Right atrium auricular region (tissue), 2 donors: Measurements from ENCODE around the gene PSMB2. TPM values are rescaled to one million over a fixed set of nuclear protein-coding genes. Genes with fewer than 3 reads are reported as not detected.
A peak's percentile ranks its signal among the peaks of the same experiment; 100 is the strongest.

ENCODE experiments used
- DNase-seq: peaks from one replicate; pipeline ENCODE4 v3.0.0-alpha.2; 2019; ENCODE audit warnings: low spot score
- H3K27ac ChIP-seq, 2 donors: fragments of 200-600 bp; sonication (generic); 1 replicate in 1 of 2; 2 replicates in 1 of 2; pipeline ENCODE4 v1.5.1; 2016 to 2019
- H3K27me3 ChIP-seq, 2 donors: fragments of 200-600 bp; sonication (generic); one replicate each; pipeline versions ENCODE4 v1.5.1 to v1.6.0; 2017 to 2019
- H3K36me3 ChIP-seq: fragments of 200-600 bp; sonication (generic); one replicate; pipeline ENCODE4 v1.5.1; 2016
- H3K4me1 ChIP-seq, 2 donors: fragments of 200-600 bp; sonication (generic); one replicate each; pipeline versions ENCODE4 v1.5.1 to v1.6.0; 2017 to 2019
- H3K4me3 ChIP-seq, 2 donors: fragments of 200-600 bp; sonication (generic); 1 replicate in 1 of 2; 2 replicates in 1 of 2; pipeline ENCODE4 v1.5.1; 2017 to 2019; ENCODE audit warnings: mild to moderate bottlenecking in 1 of 2, moderate library complexity in 1 of 2
- H3K9me3 ChIP-seq, 2 donors: fragments of 200-600 bp; sonication (generic); one replicate each; pipeline ENCODE4 v1.5.1; 2019
- CTCF ChIP-seq, 2 donors: fragments of 200-600 bp; sonication (generic); IDR thresholded peaks; one replicate each; pipeline ENCODE4 v1.5.1; 2019; ENCODE audit warnings: antibody characterized with exemption in 2 of 2
- total RNA-seq, 2 donors: library from RNA; depleted of rRNA; stranded (reverse); fragments of >200 nt; gene quantifications; one replicate each; pipeline ENCODE4 v1.1.0, GENCODE V29; 2016

Gene PSMB2
- total RNA-seq, 2 donors from 2014 or later = 30.4 to 31.7 TPM

DNA sequence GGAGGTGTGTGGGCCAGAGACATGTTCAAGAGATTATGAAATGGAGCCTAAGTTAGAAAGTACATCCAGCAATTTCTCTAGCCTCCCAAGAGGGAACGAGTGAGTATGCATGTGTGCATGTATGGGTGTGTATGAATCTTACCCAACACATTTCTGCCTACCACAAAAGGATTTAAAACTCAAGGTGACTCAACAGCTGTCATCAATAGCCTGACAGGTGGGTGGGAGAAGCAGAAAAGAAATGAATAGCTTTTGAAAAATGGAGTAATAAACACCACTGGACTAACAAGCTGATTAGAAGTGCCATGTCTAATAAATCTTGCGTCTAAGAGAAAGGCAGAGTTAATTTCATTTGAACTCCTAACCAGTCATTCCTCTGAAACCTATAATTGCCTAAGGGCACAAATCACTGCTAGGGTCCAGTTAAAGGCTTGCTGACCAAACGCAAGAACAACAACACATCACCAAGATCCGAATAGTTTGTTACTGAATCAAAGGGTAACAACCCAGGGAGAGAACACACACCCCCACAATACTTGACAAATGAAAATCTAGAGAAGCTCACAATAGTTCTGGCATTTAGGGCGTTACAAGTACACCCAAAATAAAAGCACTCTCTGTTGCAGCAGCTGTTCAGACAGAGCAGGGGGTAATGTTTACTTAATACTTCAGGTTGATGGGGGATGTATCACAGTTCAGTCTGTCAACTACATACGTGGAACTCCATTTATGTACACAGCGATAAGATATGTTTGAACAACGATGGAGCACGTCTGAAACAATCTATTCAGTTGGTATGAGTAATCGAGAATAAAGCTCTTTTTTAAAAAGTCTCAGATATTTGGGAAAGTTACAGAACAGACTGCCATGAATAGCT, 85.5 kb downstream of the PSMB2 start:
- no peak for DNase-seq
- peak overlapping the region in 1 of 2 donors; percentile 74 for H3K4me3 ChIP-seq
- peaks cover 0 to 57% of the 10 kb centered on the region in 2 donors for H3K4me1 ChIP-seq
- no peaks in the 10 kb centered on the region for H3K9me3 ChIP-seq
- peaks cover 20% of the 10 kb centered on the region for H3K36me3 ChIP-seq
- no peak for TF ChIP-seq CTCF (IDR thresholded peaks at IDR 0.05)
- no peaks in the 10 kb centered on the region for H3K27me3 ChIP-seq
- H3K27ac ChIP-seq = no peak overlapping the region

GRCh38 chr1:35555212-35555584, 86.1 kb downstream of the PSMB2 start:
- peaks cover 0 to 51% of the 10 kb centered on the region in 2 donors for H3K4me1 ChIP-seq
- no peak for DNase-seq
- H3K27ac ChIP-seq = no peak overlapping the region
- TF ChIP-seq CTCF (IDR thresholded peaks at IDR 0.05) = no peak
- no peak overlapping the region for H3K4me3 ChIP-seq
- no peaks in the 10 kb centered on the region for H3K27me3 ChIP-seq
- no peaks in the 10 kb centered on the region for H3K9me3 ChIP-seq
- peaks cover 20% of the 10 kb centered on the region for H3K36me3 ChIP-seq

GRCh38 chr1:35554266-35555211, 86.8 kb downstream of the PSMB2 start:
- no peak for TF ChIP-seq CTCF (IDR thresholded peaks at IDR 0.05)
- H3K27me3 ChIP-seq = no peaks in the 10 kb centered on the region
- peaks cover 0 to 49% of the 10 kb centered on the region in 2 donors for H3K4me1 ChIP-seq
- peak overlapping the region in 1 of 2 donors; percentile 27 for H3K27ac ChIP-seq
- peaks cover 20% of the 10 kb centered on the region for H3K36me3 ChIP-seq
- no peak overlapping the region for H3K4me3 ChIP-seq
- DNase-seq = no peak
- H3K9me3 ChIP-seq = no peaks in the 10 kb centered on the region

DNA sequence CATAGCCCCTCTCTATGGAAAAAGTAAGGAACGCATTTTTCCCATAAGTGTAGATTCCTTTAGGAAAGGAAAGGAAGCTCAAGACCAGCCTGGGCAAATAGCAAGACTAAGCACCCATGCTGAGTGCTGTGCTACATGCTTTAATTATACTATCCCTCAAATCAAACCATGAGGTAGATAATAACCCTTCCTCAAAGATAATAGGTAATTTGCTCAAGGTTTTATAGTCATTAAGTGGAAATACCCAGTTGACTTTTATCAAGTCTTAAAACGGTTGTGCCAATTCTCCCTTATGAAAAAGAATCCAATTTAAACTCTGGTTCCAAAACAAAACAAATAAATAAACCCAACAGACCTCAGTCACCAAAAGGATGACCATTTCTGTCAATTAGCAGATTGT, 87.5 kb downstream of the PSMB2 start:
- peaks cover 23% of the 10 kb centered on the region for H3K36me3 ChIP-seq
- H3K4me1 ChIP-seq = peaks cover 0 to 42% of the 10 kb centered on the region in 2 donors
- peak overlapping the region in 1 of 2 donors; percentile 27 for H3K27ac ChIP-seq
- DNase-seq = no peak
- H3K4me3 ChIP-seq = no peak overlapping the region
- no peak for TF ChIP-seq CTCF (IDR thresholded peaks at IDR 0.05)
- H3K27me3 ChIP-seq = no peaks in the 10 kb centered on the region
- no peaks in the 10 kb centered on the region for H3K9me3 ChIP-seq

Other genes with a start within 250 kb of the PSMB2 start
- gene KIAA0319L, start 84.1 kb downstream of the PSMB2 start, total RNA-seq = 10 to 100 TPM; 62.5 to 95.0 TPM
- 10 to 100 TPM; 30.6 to 33.7 TPM for gene NCDN, start 83.7 kb downstream of the PSMB2 start, total RNA-seq
- not detected for gene TFAP2E, start 68.2 kb downstream of the PSMB2 start, total RNA-seq
- 10 to 100 TPM; 13.1 to 16.1 TPM for gene C1orf216, start 77.4 kb upstream of the PSMB2 start, total RNA-seq
- 1 to 10 TPM in 1 of 2 donors, under 1 TPM in 1; 0.08 to 1.1 TPM for gene CLSPN, start 128.5 kb upstream of the PSMB2 start, total RNA-seq
- gene AGO4, start 166.5 kb upstream of the PSMB2 start, total RNA-seq = 10 to 100 TPM; 15.7 to 16.4 TPM
- 10 to 100 TPM; 20.3 to 22.1 TPM for gene AGO1, start 241.7 kb upstream of the PSMB2 start, total RNA-seq